ENCODE results near the gene NEDD1.

- TF ChIP-seq LEF1 (IDR thresholded peaks at IDR 0.05; ENCODE audit: borderline replicate concordance), result no peak
- TF ChIP-seq FOXM1 (IDR thresholded peaks at IDR 0.05; ENCODE audit: borderline replicate concordance), result no peak
- no peak for TF ChIP-seq BHLHE40 (IDR thresholded peaks at IDR 0.05; ENCODE audit: borderline replicate concordance)
- no peak for TF ChIP-seq ELF4 (IDR thresholded peaks at IDR 0.05)
- TF ChIP-seq L3MBTL2 (conservative IDR thresholded peaks at IDR 0.05), result no peak
- no peak for TF ChIP-seq HDGF (IDR thresholded peaks at IDR 0.05; ENCODE audit: borderline replicate concordance)
- TF ChIP-seq CTBP1 (IDR thresholded peaks at IDR 0.05; ENCODE audit: borderline replicate concordance), result no peak
- no peak for TF ChIP-seq FOXA1 (IDR thresholded peaks at IDR 0.05)
- TF ChIP-seq NFRKB (IDR thresholded peaks at IDR 0.05), result no peak
- TF ChIP-seq FOXK2 (IDR thresholded peaks at IDR 0.05), result no peak
- TF ChIP-seq TARDBP (IDR thresholded peaks at IDR 0.05), result no peak
Observed at GRCh38 chr12:96919510-96920210, 12.6 kb downstream of the NEDD1 start.
